IPS-15b (cell line): ENCODE results near the gene PSMG1.

Experiments used
- H3K27me3 ChIP-seq: one replicate; pipeline ENCODE4 v1.6.1; 2013; ENCODE audit warnings: low read length; ENCODE audit not compliant: control insufficient read depth, insufficient read depth
- H3K36me3 ChIP-seq: one replicate; pipeline ENCODE4 v1.6.1; 2013; ENCODE audit warnings: low read length; ENCODE audit not compliant: control insufficient read depth, insufficient read depth
- H3K4me1 ChIP-seq: one replicate; pipeline ENCODE4 v1.6.1; 2013; ENCODE audit warnings: mild to moderate bottlenecking, low read length; ENCODE audit not compliant: control insufficient read depth, insufficient read depth
- H3K4me3 ChIP-seq: one replicate; pipeline ENCODE4 v1.5.1; 2013; ENCODE audit warnings: low read depth, low read length
- H3K9ac ChIP-seq: one replicate; pipeline ENCODE4 v1.6.1; 2013; ENCODE audit warnings: low read depth, mild to moderate bottlenecking, low read length
- H3K9me3 ChIP-seq: one replicate; pipeline ENCODE4 v1.6.1; 2013; ENCODE audit warnings: mild to moderate bottlenecking, low read length; ENCODE audit not compliant: control insufficient read depth, insufficient read depth

Gene PSMG1

GRCh38 chr21:39131791-39132190 lies 51.5 kb downstream of the PSMG1 start:
- Histone ChIP-seq H3K9me3 (no peaks in the 10 kb centered on the region), H3K4me1 (no peaks in the 10 kb centered on the region), H3K9ac (no peak overlapping the region), H3K27me3 (no peaks in the 10 kb centered on the region), H3K4me3 (no peak overlapping the region), H3K36me3 (no peaks in the 10 kb centered on the region)

- no peak overlapping the region for H3K9ac ChIP-seq
- no peak overlapping the region for H3K4me3 ChIP-seq
- H3K9me3 ChIP-seq: no peaks in the 10 kb centered on the region
- no peaks in the 10 kb centered on the region for H3K27me3 ChIP-seq
- H3K4me1 ChIP-seq: no peaks in the 10 kb centered on the region
- H3K36me3 ChIP-seq: no peaks in the 10 kb centered on the region
Measured at GRCh38 chr21:39127506-39127905, 55.7 kb downstream of the PSMG1 start.

- no peaks in the 10 kb centered on the region for H3K27me3 ChIP-seq
- H3K36me3 ChIP-seq: no peaks in the 10 kb centered on the region
- no peak overlapping the region for H3K9ac ChIP-seq
- H3K9me3 ChIP-seq: no peaks in the 10 kb centered on the region
- no peak overlapping the region for H3K4me3 ChIP-seq
- no peaks in the 10 kb centered on the region for H3K4me1 ChIP-seq
Measured at GRCh38 chr21:39126486-39126806, 56.8 kb downstream of the PSMG1 start.

- Histone ChIP-seq H3K36me3 (no peaks in the 10 kb centered on the region), H3K9ac (no peak overlapping the region), H3K27me3 (no peaks in the 10 kb centered on the region), H3K9me3 (no peaks in the 10 kb centered on the region), H3K4me3 (no peak overlapping the region), H3K4me1 (no peaks in the 10 kb centered on the region)
Measured at GRCh38 chr21:39125752-39126485, 57.3 kb downstream of the PSMG1 start.
